Activated T-cell treated with anti-CD3 and anti-CD28 coated beads, Interleukin-2, amount 50 U/mL, for 72 hours (primary cell): ENCODE data around the gene PLCL2. TPM values are rescaled to one million over a fixed set of nuclear protein-coding genes. Genes with fewer than 3 reads are reported as not detected.
A peak's percentile ranks its signal among the peaks of the same experiment; 100 is the strongest.
"Not testable (repeated sequence)": the region's sequence is repeated elsewhere in the genome, so short reads cannot be mapped to it uniquely, and the experiment has no call there.

ENCODE experiments used
- ATAC-seq, 2 donors: fragments of 150-1000 bp; cut with Tn5 transposase; replicated peaks in 1 of 2; 2 replicates each; pipeline ENCODE4 v1.10.0; 2021; ENCODE audit warnings: moderate library complexity in 2 of 2, mild to moderate bottlenecking in 1 of 2
- DNase-seq, 2 donors: peaks; one replicate each; pipeline ENCODE4 v3.0.0; 2021 to 2022; ENCODE audit warnings: mixed read lengths in 1 of 2
- H3K27ac Mint-ChIP-seq: one replicate; pipeline ENCODE4 v1.8.0; 2022; ENCODE audit warnings: mild to moderate bottlenecking, moderate library complexity, mixed read lengths
- H3K27me3 Mint-ChIP-seq: one replicate; pipeline ENCODE4 v1.8.0; 2022; ENCODE audit warnings: low read depth, mixed read lengths
- H3K36me3 Mint-ChIP-seq, 2 donors: one replicate each; pipeline ENCODE4 v1.8.0; 2022; ENCODE audit warnings: mixed read lengths in 2 of 2, mild to moderate bottlenecking in 1 of 2; ENCODE audit not compliant: insufficient read depth in 2 of 2
- H3K4me1 Mint-ChIP-seq: one replicate; pipeline ENCODE4 v1.8.0; 2022; ENCODE audit warnings: low read depth, mixed read lengths
- H3K4me3 Mint-ChIP-seq, 2 donors: one replicate each; pipeline ENCODE4 v1.8.0; 2022; ENCODE audit warnings: mild to moderate bottlenecking in 2 of 2, mixed read lengths in 2 of 2, moderate library complexity in 2 of 2
- H3K9me3 Mint-ChIP-seq, 2 donors: one replicate each; pipeline ENCODE4 v1.8.0; 2022; ENCODE audit warnings: mixed read lengths in 2 of 2
- total RNA-seq, 2 donors: library from RNA; stranded (reverse); gene quantifications; one replicate each; pipeline ENCODE4 v1.2.3, GENCODE V29; 2022

Gene PLCL2
- total RNA-seq, 2 donors from 2014 or later: 22.9 to 24.7 TPM

DNA sequence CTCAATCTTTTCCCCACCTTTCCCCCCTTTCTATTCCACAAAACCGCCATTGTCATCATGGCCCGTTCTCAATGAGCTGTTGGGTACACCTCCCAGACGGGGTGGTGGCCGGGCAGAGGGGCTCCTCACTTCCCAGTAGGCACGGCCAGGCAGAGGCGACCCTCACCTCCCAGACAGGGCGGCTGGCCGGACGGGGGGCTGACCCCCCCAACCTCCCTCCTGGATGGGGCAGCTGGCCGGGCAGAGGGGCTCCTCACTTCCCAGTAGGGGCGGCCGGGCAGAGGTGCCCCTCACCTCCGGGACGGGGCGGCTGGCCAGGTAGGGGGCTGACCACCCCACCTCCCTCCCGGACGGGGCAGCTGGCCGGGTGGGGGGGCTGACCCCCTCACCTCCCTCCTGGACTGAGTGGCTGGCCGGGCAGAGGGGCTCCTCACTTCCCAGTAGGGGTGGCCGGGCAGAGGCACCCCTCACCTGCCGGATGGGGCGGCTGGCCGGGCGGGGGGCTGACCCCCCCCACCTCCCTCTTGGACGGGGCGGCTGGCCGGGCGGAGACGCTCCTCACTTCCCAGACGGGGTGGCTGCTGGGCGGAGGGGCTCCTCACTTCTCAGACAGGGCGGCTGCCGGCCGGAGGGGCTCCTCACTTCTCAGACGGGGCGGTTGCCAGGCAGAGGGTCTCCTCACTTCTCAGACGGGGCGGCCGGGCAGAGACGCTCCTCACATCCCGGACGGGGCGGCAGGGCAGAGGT is 95.2 kb downstream of the PLCL2 start:
- not testable (repeated sequence) for H3K36me3 Mint-ChIP-seq, H3K27ac Mint-ChIP-seq, H3K4me3 Mint-ChIP-seq, H3K9me3 Mint-ChIP-seq, ATAC-seq, H3K27me3 Mint-ChIP-seq, DNase-seq
- H3K4me1 Mint-ChIP-seq: peaks cover 24% of the 10 kb centered on the region

DNA sequence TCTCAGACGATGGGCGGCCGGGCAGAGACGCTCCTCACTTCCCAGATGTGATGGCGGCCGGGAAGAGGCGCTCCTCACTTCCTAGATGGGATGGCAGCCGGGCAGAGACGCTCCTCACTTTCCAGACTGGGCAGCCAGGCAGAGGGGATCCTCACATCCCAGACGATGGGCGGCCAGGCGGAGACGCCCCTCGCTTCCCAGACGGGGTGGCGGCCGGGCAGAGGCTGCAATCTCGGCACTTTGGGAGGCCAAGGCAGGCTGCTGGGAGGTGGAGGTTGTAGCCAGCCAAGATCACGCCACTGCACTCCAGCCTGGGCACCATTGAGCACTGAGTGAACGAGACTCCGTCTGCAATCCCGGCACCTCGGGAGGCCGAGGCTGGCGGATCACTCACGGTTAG is 95.8 kb downstream of the PLCL2 start:
- peaks cover 25% of the 10 kb centered on the region for H3K4me1 Mint-ChIP-seq
- not testable (repeated sequence) for H3K9me3 Mint-ChIP-seq, H3K36me3 Mint-ChIP-seq, DNase-seq, ATAC-seq, H3K27ac Mint-ChIP-seq, H3K4me3 Mint-ChIP-seq, H3K27me3 Mint-ChIP-seq

DNA sequence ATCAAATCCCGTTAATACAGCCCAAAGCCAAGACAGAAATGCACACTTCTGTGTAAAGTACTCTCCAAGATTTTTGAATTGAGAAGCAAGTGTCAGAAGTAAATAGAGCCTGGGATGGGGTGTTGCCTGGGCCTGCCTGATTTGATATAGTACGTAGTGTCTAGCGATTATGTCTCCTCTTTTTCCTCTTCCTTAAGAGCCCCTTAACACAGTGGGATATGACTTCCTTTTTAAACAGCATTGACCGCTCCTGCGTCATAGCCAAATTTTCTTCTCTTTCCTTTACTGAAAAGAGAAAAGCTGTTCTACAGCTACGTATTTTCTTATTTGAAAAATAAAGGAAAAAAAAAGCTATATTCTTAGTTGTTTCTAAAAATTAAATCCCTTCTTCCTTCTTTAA is 97.7 kb downstream of the PLCL2 start:
- Mint-ChIP-seq H3K4me3 (no peak overlapping the region), H3K36me3 (no peaks in the 10 kb centered on the region), H3K27ac (no peak overlapping the region), H3K27me3 (no peaks in the 10 kb centered on the region), H3K4me1 (peaks cover 20% of the 10 kb centered on the region), H3K9me3 (no peaks in the 10 kb centered on the region)
- DNase-seq (no peak), ATAC-seq (no peak)

DNA sequence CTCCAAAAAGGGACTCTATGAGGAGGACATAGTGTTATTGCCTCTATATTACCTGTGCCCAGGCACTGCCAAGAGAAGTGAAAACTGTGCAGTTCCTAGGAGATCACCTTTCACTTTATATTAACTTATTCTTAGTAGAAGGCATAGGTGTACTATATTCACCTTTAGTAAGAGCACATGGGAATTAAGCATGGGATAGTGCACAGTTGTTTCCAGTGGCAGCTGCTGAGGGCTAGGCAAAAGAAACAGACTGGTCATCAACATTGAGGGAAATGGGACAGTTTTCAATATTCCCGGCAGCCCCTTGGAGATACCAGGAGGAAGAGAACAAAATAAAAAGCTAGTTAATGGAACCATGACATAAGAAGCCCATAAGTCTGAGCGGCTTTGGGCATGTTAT is 100.9 kb downstream of the PLCL2 start:
- no peak overlapping the region for H3K4me3 Mint-ChIP-seq
- no peaks in the 10 kb centered on the region for H3K9me3 Mint-ChIP-seq
- DNase-seq (no peak), ATAC-seq (no peak)
- no peak overlapping the region for H3K27ac Mint-ChIP-seq
- H3K36me3 Mint-ChIP-seq: no peaks in the 10 kb centered on the region
- H3K4me1 Mint-ChIP-seq: peaks cover 11% of the 10 kb centered on the region
- H3K27me3 Mint-ChIP-seq: no peaks in the 10 kb centered on the region

DNA sequence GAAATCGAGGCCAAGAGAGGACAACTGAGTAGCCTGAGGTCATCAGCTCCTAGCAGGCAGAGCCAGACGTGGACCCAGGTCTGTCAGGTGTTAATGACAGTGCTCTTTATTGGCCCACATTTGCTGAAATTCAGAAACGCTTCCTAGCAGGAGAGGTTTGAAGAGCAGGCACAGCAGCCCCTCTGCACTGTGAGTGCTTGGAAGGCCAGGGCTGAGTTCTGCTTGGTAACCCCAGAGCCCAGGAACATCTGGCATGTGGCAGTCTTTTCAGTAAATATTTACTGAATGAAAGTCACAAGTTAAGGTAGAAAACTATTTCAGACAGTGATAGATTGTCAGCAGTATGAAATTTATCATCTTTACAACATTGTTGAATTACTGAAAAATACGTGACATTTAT is 102.4 kb downstream of the PLCL2 start:
- peaks cover 16% of the 10 kb centered on the region for H3K4me1 Mint-ChIP-seq
- ATAC-seq: no peak
- H3K27ac Mint-ChIP-seq: no peak overlapping the region
- no peaks in the 10 kb centered on the region for H3K9me3 Mint-ChIP-seq
- H3K36me3 Mint-ChIP-seq: no peaks in the 10 kb centered on the region
- no peaks in the 10 kb centered on the region for H3K27me3 Mint-ChIP-seq
- no peak for DNase-seq
- no peak overlapping the region for H3K4me3 Mint-ChIP-seq

DNA sequence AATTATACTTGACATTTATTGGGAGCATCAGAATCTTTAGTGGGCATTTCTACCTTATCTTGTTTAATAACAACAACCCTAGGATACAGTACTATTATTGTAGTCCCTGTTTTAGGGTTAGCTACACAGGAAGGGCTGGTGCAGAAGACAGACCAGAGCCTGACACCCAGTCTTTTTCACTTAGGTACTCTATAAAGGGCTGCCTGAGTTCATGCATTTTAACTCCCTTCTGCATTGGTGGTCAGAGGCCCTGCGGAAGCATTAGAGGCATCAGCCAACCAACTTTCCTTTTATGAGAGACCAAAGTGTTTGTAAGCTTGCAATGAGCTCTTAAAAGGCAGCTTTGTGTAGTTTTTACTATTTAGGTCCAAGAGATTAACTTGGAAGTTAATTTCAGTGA is 105.4 kb downstream of the PLCL2 start:
- H3K27me3 Mint-ChIP-seq: no peaks in the 10 kb centered on the region
- no peak overlapping the region for H3K27ac Mint-ChIP-seq
- H3K4me1 Mint-ChIP-seq: peaks cover 22% of the 10 kb centered on the region
- H3K9me3 Mint-ChIP-seq: peaks cover 0 to 2% of the 10 kb centered on the region in 2 donors
- no peak overlapping the region for H3K4me3 Mint-ChIP-seq
- DNase-seq: no peak
- no peaks in the 10 kb centered on the region for H3K36me3 Mint-ChIP-seq
- no peak for ATAC-seq

DNA sequence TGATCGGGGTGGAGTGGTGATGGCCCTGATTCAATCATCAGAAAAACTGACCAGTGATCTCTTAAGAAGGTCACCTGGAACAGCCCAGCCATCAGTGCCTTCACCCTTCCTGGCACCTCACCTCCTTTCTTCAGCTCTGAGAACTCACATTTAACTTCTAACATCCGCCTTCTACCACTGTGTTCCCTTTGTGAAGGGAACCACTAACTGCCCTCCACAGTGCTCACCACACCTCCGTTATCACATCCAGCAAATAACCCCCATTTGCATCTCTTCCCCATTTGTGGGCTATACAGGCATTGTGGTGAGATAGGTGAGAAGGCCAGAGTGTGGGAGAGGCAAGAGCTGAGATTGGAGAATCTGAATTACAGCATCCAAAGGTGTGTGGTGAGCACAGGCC is 107.4 kb downstream of the PLCL2 start:
- Mint-ChIP-seq H3K9me3 (peaks cover 2% of the 10 kb centered on the region in 2 donors), H3K27ac (no peak overlapping the region), H3K4me1 (peaks cover 39% of the 10 kb centered on the region), H3K27me3 (no peaks in the 10 kb centered on the region), H3K36me3 (no peaks in the 10 kb centered on the region), H3K4me3 (no peak overlapping the region)
- DNase-seq (no peak), ATAC-seq (no peak)

DNA sequence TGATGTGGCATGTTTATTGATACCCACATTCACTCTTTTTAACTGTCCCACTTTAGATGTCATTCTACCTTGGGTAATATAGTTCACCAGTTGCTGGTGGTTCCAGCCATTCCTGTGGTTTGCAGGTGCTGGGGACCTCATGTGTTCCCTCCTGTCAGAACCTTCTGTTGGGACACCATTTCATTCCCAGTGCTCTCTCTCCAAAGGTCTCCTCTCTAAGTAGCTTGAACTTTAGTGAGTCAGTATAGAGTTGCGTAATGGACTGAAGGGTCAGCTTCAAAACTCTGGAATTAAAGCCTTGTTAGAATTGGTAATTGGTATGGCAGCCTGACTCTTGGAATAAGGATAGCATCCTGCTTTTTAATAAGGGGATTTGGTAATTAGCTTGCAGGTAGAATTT is 108.5 kb downstream of the PLCL2 start:
- Mint-ChIP-seq H3K9me3 (peaks cover 2% of the 10 kb centered on the region in 2 donors), H3K27ac (no peak overlapping the region), H3K4me3 (no peak overlapping the region), H3K36me3 (no peaks in the 10 kb centered on the region), H3K4me1 (peaks cover 44% of the 10 kb centered on the region), H3K27me3 (no peaks in the 10 kb centered on the region)
- ATAC-seq: no peak
- no peak for DNase-seq

DNA sequence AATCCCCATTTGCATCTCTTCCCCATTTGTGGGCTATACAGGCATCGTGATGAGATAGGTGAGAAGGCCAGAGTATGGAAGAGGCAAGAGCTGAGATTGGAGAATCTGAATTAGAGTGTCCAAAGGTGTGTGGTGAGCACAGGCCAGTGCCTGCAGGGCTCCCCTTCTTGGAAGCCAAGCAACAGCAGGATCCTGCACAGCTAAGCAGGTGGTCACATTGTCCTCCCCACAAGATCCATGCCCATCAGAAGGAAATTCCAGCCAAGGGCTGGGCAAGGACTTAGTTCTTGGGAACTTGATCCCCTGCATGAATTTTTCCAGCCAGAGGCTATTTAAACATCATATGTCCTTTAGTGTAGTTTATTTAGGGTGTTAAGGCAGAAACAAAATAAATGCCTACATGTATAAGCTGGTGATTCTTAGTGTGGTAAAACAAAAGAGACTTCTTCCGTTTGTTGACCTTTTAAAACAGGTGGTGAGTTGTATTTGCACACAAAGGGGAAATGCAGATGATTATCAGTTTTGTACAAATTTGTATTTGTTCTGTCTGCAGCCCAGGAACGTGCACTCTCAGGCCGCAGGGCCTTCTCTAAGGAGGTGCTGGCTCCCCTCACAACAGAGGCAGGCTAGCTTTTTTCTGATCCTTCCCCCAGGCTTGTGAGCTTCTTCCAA is 110.2 kb downstream of the PLCL2 start:
- Mint-ChIP-seq H3K4me1 (peaks cover 44% of the 10 kb centered on the region), H3K9me3 (peaks cover 2% of the 10 kb centered on the region in 2 donors), H3K27ac (no peak overlapping the region), H3K4me3 (peak overlapping the region in 1 of 2 donors; percentile 7), H3K27me3 (no peaks in the 10 kb centered on the region), H3K36me3 (no peaks in the 10 kb centered on the region)
- DNase-seq (no peak), ATAC-seq (no peak)

DNA sequence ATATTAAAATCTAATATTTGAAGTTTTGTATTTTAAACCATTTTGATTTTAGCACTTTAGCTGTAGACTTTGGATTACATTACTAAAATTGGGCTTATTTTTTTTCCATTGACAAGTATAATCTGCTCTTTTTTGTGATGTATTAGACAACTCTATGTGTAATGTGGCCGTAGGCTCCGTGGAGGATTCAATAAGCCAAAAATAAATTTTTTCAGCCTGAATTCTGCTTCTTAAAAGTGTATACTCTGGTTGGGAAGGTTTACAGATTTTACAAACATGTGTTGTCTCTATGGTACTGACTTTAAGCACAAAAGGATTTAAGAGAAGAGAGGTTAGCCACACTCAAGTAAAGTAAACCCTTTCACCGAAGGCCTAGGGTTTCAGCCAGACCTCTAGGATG is 110.8 kb downstream of the PLCL2 start:
- Mint-ChIP-seq H3K27ac (no peak overlapping the region), H3K36me3 (peaks cover 0 to 2% of the 10 kb centered on the region in 2 donors)
- no peak for ATAC-seq

DNA sequence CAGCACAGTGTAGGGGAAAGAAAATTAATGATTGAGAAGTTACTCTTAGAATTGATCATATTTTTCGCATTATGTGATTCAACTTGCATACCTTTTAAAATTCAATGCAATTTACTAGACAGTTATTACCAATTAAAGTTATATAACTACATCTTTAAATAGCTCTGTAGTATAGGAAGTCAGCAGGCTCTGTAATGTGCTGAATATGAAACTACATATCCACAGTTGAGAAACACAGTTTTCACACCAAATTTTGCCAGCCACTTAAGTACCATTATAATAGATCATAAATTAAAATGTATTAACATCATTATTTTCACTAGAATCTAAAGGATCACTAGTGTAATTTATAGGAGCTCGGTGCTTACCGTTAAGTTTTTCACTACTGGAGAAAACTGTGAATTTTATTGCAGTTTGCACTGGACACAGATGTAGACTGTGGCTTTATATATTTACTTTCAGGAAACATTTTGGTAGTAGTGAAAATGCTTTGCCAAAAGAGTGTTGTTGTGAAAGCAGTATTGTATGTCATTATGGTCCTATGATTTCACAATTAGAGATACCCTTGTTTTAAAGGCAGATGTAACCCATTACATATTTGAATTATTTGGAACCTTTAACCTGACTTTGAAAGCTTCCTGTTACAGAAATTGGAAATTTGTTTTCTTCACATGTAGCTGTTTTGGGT is 113.6 kb downstream of the PLCL2 start:
- Mint-ChIP-seq H3K36me3 (peaks cover 11 to 14% of the 10 kb centered on the region in 2 donors), H3K4me3 (no peak overlapping the region), H3K4me1 (peaks cover 38% of the 10 kb centered on the region), H3K27me3 (no peaks in the 10 kb centered on the region), H3K27ac (no peak overlapping the region), H3K9me3 (peaks cover 3 to 9% of the 10 kb centered on the region in 2 donors)
- ATAC-seq (no peak), DNase-seq (no peak)

More for the DNA sequence above, 110.8 kb downstream of the PLCL2 start:
- H3K27me3 Mint-ChIP-seq: no peaks in the 10 kb centered on the region
- H3K4me3 Mint-ChIP-seq: no peak overlapping the region
- no peak for DNase-seq
- peaks cover 2% of the 10 kb centered on the region in 2 donors for H3K9me3 Mint-ChIP-seq
- peaks cover 44% of the 10 kb centered on the region for H3K4me1 Mint-ChIP-seq

DNA sequence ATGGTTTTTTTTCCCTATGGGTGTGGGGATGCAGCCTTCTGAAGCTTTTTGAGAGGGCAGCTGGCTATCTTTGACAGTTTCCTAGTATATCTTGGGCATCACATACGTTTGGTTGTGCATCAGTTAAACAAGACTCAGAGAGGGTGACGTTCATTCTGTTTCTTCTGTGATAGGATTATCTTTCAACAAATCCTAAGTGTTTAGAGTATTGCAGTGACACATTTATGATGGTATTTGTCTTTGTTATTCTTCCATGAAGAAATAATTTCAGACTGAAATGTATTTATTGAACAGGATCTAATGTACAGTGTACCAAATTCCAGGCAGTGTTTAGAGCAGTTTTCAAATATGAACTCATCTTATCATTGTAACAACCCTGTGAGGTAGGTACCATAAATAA is 114.4 kb downstream of the PLCL2 start:
- H3K4me1 Mint-ChIP-seq: peaks cover 46% of the 10 kb centered on the region
- H3K27me3 Mint-ChIP-seq: no peaks in the 10 kb centered on the region
- H3K27ac Mint-ChIP-seq: no peak overlapping the region
- H3K36me3 Mint-ChIP-seq: peaks cover 11 to 14% of the 10 kb centered on the region in 2 donors
- peaks cover 3 to 9% of the 10 kb centered on the region in 2 donors for H3K9me3 Mint-ChIP-seq
- H3K4me3 Mint-ChIP-seq: no peak overlapping the region
- DNase-seq: no peak
- ATAC-seq: no peak

DNA sequence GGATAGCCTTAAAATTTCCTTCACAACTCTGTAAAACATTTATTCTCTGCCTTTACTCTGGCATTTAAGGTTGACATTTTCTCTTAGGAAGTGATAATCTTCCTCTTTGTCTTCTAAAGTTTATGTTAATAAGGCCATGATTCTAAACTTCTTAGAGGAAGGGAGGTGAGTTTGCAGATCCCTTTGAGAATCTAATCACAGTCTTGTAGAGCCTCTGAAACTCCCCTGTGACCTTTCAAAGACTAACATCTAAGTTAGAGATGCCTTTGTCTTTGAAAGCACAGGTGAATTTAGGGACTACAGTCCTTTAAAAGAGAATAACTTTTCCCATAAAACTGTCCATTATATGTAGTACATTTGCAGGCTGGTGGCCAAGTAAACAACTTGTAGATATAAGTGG is 115.1 kb downstream of the PLCL2 start:
- H3K36me3 Mint-ChIP-seq: peaks cover 11 to 14% of the 10 kb centered on the region in 2 donors
- DNase-seq (no peak), ATAC-seq (no peak)
- H3K4me3 Mint-ChIP-seq: no peak overlapping the region
- peaks cover 47% of the 10 kb centered on the region for H3K4me1 Mint-ChIP-seq
- H3K9me3 Mint-ChIP-seq: peaks cover 3 to 9% of the 10 kb centered on the region in 2 donors
- H3K27ac Mint-ChIP-seq: no peak overlapping the region
- H3K27me3 Mint-ChIP-seq: no peaks in the 10 kb centered on the region
